Measurements from ENCODE around the gene MICAL3.

- TF ChIP-seq CTCF (IDR thresholded peaks at IDR 0.05) (no peak), ZFX (IDR thresholded peaks at IDR 0.05; ENCODE audit: borderline replicate concordance) (no peak)
Measured at GRCh38 chr22:17970201-17970708, 54.1 kb downstream of the MICAL3 start.
